Stomach (tissue), 9 donors: ENCODE results near the gene PVR. TPM values are rescaled to one million over a fixed set of nuclear protein-coding genes. Genes with fewer than 3 reads are reported as not detected.

ENCODE experiments used
- DNase-seq, 2 donors: peaks; one replicate each; pipeline versions ENCODE4 v3.0.0 to v3.0.0-alpha.2; 2013 to 2019
- H3K27ac ChIP-seq, 5 donors: fragments of 200-600 bp in 4 of 5; sonication (generic) in 4 of 5; one replicate each; pipeline ENCODE4 v1.5.1; 2013 to 2019; ENCODE audit warnings: mild to moderate bottlenecking in 1 of 5, moderate library complexity in 1 of 5
- H3K27me3 ChIP-seq, 3 donors: fragments of 200-600 bp; sonication (generic); one replicate each; pipeline ENCODE4 v1.5.1; 2017 to 2019; ENCODE audit warnings: mixed run types in 1 of 3
- H3K36me3 ChIP-seq, 4 donors: fragments of 200-600 bp; sonication (generic); 1 replicate in 3 of 4; 2 replicates in 1 of 4; pipeline ENCODE4 v1.5.1; 2016 to 2019
- H3K4me1 ChIP-seq, 4 donors: fragments of 200-600 bp; sonication (generic); one replicate each; pipeline ENCODE4 v1.5.1; 2016 to 2019
- H3K4me3 ChIP-seq, 4 donors: fragments of 200-600 bp; sonication (generic) in 3 of 4; one replicate each; pipeline ENCODE4 v1.5.1; 2016 to 2019; ENCODE audit warnings: mild to moderate bottlenecking in 1 of 4
- H3K9me3 ChIP-seq, 4 donors: fragments of 200-600 bp; sonication (generic); one replicate each; pipeline ENCODE4 v1.5.1; 2016 to 2019
- EP300 ChIP-seq: sonication (generic); formaldehyde crosslinking; IDR thresholded peaks from one replicate; pipeline ENCODE4 v1.6.1; 2017; ENCODE audit warnings: antibody characterized with exemption
- POLR2A ChIP-seq, 4 donors: fragments of 450-650 bp; IDR thresholded peaks; one replicate each; pipeline ENCODE4 v1.6.1; 2016; ENCODE audit warnings: antibody characterized with exemption in 4 of 4, control low read depth in 2 of 4, mild to moderate bottlenecking in 1 of 4, moderate library complexity in 1 of 4
- POLR2AphosphoS5 ChIP-seq, 3 donors: sonication (generic); formaldehyde crosslinking; IDR thresholded peaks; one replicate each; pipeline ENCODE4 v1.6.1; 2016; ENCODE audit warnings: antibody characterized with exemption in 3 of 3
- WGBS, 5 donors: extraction: QIAGEN DNeasy Blood & Tissue Kit in 3 of 5; methylation state at CpG; one replicate each; pipeline versions ENCODE4 v1.1.5 to v1.1.7; 2013 to 2018; 5-methylcytosine and 5-hydroxymethylcytosine counted together
- intact Hi-C: fragments of 100-400 bp; cut with DNase I; formaldehyde crosslinking; loops from one replicate; pipeline ENCODE4 v1.15.1; 2023; ENCODE audit warnings: low total_unique reads
- polyA plus RNA-seq, 3 donors: library from polyadenylated mRNA; stranded (reverse); fragments of 200-250 nt; gene quantifications; one replicate each; pipeline ENCODE4 v1.2.3, GENCODE V29; 2013
- total RNA-seq, 5 donors: library from RNA; depleted of rRNA; stranded (reverse); fragments of >200 nt; gene quantifications; one replicate each; pipeline versions ENCODE4 v1.1.0 to v1.2.3, GENCODE V29; 2014 to 2016
- TF ChIP-seq, protein P1 (sequence below), 7 experiments: fragments of 450-650 bp in 4 of 7; fragments of 200-600 bp in 3 of 7; sonication (generic) in 3 of 7; IDR thresholded peaks; one replicate each; pipeline ENCODE4 v1.5.1; 2016 to 2019; ENCODE audit warnings: antibody characterized with exemption in 7 of 7, control low read depth in 2 of 7, mild to moderate bottlenecking in 1 of 7
- donor health status: healthy with polysubstance abuse.
- donor health status: Bipolar disorder and iron deficiency.
- donor health status: healthy.

The PVR gene
- total and polyA plus RNA-seq, 8 donors: 4.9 to 80.8 (median 33.7) TPM

DNA sequence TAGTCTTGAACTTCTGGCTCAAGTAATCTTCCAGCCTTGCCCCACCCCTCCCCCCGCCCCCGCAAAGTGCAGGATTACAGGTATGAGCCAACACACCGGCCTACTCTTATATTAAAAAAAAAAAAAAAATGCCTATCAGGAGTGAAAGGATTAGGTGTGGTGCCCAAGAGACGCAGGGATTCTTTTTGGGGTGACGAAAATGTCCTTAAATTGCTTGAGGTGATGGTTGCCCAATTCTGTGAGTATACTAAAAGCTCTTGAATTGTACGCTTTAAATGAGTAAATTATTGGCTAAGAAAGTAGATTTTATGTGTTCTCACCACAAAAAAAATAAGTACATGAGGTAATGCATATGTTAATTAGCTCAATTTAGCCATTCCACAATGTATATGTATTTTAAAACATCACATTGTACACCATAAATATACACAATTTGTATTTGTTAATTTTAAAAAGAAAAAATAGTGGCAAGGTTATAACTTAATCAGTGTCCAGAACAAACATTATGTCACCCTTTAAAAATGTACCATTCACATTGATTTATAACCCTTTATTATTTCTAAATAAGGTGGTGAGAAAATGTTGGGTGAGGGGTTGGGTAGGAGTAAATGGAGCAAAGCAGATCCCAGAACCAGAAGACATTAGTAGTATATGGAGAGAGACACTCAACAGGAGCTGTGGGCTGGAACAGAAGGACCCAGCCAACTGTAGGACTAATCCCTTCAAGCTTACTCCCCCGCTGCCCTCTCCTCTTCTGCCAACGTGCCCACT lies 26.4 kb upstream of the PVR start:
- Histone ChIP-seq H3K4me1 (peaks cover 11 to 22% (median 12%) of the 10 kb centered on the region in 4 donors), H3K36me3 (no peaks in the 10 kb centered on the region), H3K27me3 (no peaks in the 10 kb centered on the region), H3K4me3 (no peak overlapping the region), H3K9me3 (no peaks in the 10 kb centered on the region), H3K27ac (no peak overlapping the region)
- WGBS, 5 donors: 71 to 87% (median 84%) methylated on average over 7 to 8 of the region's 8 CpGs
- no peak for TF ChIP-seq EP300
- no peak for TF ChIP-seq POLR2AphosphoS5 (IDR thresholded peaks at IDR 0.05)
- TF ChIP-seq, protein P1, sequence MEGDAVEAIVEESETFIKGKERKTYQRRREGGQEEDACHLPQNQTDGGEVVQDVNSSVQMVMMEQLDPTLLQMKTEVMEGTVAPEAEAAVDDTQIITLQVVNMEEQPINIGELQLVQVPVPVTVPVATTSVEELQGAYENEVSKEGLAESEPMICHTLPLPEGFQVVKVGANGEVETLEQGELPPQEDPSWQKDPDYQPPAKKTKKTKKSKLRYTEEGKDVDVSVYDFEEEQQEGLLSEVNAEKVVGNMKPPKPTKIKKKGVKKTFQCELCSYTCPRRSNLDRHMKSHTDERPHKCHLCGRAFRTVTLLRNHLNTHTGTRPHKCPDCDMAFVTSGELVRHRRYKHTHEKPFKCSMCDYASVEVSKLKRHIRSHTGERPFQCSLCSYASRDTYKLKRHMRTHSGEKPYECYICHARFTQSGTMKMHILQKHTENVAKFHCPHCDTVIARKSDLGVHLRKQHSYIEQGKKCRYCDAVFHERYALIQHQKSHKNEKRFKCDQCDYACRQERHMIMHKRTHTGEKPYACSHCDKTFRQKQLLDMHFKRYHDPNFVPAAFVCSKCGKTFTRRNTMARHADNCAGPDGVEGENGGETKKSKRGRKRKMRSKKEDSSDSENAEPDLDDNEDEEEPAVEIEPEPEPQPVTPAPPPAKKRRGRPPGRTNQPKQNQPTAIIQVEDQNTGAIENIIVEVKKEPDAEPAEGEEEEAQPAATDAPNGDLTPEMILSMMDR (IDR thresholded peaks at IDR 0.05): no peak
- TF ChIP-seq POLR2A (IDR thresholded peaks at IDR 0.05): no peak
- intact Hi-C loops: no loop called here
- no peak for DNase-seq

DNA sequence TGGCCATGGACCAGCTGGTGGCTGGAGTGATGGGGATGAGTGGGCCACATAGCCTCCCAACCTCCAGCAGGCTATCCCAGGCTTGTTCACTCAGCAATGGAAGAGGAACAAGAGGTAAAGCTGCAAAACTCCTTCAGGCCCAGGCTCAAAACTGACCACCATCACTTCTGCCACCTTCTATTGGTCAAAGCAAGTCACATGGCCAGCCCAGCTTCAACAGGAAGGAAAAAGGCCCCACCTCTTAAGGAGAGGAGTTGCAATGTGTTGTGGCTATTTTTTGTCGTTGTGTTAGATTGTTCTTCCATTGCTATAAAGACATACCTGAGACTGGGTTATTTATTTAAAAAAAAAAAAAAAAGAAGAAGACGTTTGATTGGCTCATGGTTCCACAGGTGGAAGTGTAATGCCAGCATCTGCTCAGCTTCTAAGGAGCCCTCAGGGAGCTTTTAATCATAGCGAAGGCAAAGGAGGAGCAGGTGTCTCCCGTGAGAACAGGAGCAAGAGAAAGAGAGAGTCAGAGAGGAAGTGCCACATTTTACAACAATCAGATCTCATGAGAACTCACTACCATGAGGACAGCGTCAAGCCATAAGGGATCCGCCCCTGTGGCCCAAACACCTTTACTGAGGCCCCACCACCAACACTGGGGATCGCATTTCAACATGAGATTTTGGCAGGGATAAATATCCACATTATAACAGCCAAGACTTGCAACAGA lies 24.9 kb upstream of the PVR start:
- no peaks in the 10 kb centered on the region for H3K27me3 ChIP-seq
- H3K4me3 ChIP-seq: no peak overlapping the region
- no peaks in the 10 kb centered on the region for H3K9me3 ChIP-seq
- peaks cover 8 to 21% (median 12%) of the 10 kb centered on the region in 4 donors for H3K4me1 ChIP-seq
- no peak for TF ChIP-seq POLR2A (IDR thresholded peaks at IDR 0.05)
- no peak for TF ChIP-seq POLR2AphosphoS5 (IDR thresholded peaks at IDR 0.05)
- TF ChIP-seq, protein P1 (IDR thresholded peaks at IDR 0.05): no peak
- TF ChIP-seq EP300: no peak
- DNase-seq: no peak
- H3K27ac ChIP-seq: no peak overlapping the region
- no peaks in the 10 kb centered on the region for H3K36me3 ChIP-seq
- intact Hi-C loops: no loop called here
- WGBS, 5 donors: 76 to 84% (median 82%) methylated on average over 7 of the region's 7 CpGs

DNA sequence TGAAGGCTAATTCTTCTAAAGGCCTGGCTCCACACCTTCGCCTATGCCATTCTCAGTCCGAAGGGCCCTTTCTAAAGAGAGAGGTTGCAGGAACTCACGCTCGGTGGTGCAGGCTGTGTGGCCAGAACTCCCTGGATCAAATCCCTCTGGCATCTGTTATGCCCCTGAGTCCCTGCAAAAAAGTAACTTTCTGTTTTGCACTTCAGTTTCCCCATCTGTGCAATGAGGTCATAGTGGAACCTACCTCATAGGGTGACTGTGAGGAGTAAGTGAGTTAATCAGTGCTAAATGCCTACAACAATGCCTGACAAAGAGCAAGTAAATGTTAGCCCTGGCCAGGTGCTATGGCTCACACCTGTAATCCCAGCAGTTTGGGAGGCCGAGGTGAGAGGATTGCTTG lies 23.0 kb upstream of the PVR start:
- TF ChIP-seq EP300 (no peak), POLR2A (IDR thresholded peaks at IDR 0.05) (no peak), POLR2AphosphoS5 (IDR thresholded peaks at IDR 0.05) (no peak)
- TF ChIP-seq, protein P1 (IDR thresholded peaks at IDR 0.05): no peak
- H3K27me3 ChIP-seq: no peaks in the 10 kb centered on the region
- WGBS, 5 donors: 88 to 94% (median 91%) methylated on average over 5 of the region's 5 CpGs
- no peak overlapping the region for H3K27ac ChIP-seq
- peaks cover 5 to 8% (median 6%) of the 10 kb centered on the region in 4 donors for H3K4me1 ChIP-seq
- no peaks in the 10 kb centered on the region for H3K36me3 ChIP-seq
- intact Hi-C loops: no loop called here
- H3K4me3 ChIP-seq: no peak overlapping the region
- no peaks in the 10 kb centered on the region for H3K9me3 ChIP-seq
- DNase-seq: no peak

DNA sequence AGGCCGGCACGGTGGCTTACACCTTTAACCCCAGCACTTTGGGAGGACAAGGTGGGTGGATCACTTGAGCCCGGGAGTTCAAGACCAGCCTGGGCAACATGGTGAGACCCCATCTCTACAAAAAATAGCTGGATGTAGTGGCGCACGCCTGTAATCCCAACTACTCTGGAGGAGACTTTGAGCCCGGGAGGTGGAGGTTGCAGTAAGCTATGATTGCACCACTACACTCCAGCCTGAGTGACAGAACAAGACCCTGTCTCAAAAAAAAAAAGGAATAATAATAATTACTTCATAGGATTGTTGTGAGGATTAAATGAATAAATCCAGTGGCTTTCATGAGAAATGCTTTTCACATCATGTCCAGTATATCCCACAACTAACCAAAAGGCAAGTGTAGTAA lies 22.3 kb upstream of the PVR start:
- Histone ChIP-seq H3K4me3 (no peak overlapping the region), H3K36me3 (no peaks in the 10 kb centered on the region), H3K4me1 (peaks cover 0 to 4% (median under 1%) of the 10 kb centered on the region in 4 donors), H3K27me3 (no peaks in the 10 kb centered on the region), H3K9me3 (no peaks in the 10 kb centered on the region), H3K27ac (no peak overlapping the region)
- no peak for TF ChIP-seq POLR2A (IDR thresholded peaks at IDR 0.05)
- TF ChIP-seq, protein P1 (IDR thresholded peaks at IDR 0.05): no peak
- TF ChIP-seq EP300: no peak
- no peak for TF ChIP-seq POLR2AphosphoS5 (IDR thresholded peaks at IDR 0.05)
- 77 to 96% (median 89%) methylated on average over 6 of the region's 6 CpGs for WGBS, 5 donors
- DNase-seq: no peak
- intact Hi-C loops: no loop called here
